SK-N-MC (cell line): ENCODE data around the gene ACAD8.

Experiments used
- EZH2 ChIP-seq: fragments of 200-600 bp; sonication (generic); IDR thresholded peaks from one replicate; pipeline ENCODE4 v1.6.1; 2017; ENCODE audit warnings: antibody characterized with exemption
- FOXP2 ChIP-seq: optimal IDR thresholded peaks from 2 replicates; pipeline ENCODE3; 2011; ENCODE audit warnings: mild to moderate bottlenecking, moderate library complexity; ENCODE audit not compliant: insufficient read depth; ENCODE audit errors: extremely low read length, control extremely low read depth
- POLR2AphosphoS5 ChIP-seq: IDR thresholded peaks from 2 replicates; pipeline ENCODE4 v1.6.1; 2012; ENCODE audit warnings: mild to moderate bottlenecking, low read depth, low read length, borderline replicate concordance

- TF ChIP-seq EZH2, result no peak
- no peak for TF ChIP-seq FOXP2
- TF ChIP-seq POLR2AphosphoS5, result no peak
These were observed 15.8 kb upstream of the ACAD8 start for GRCh38 chr11:134237557-134237922.
